Left renal pelvis (tissue), 4 donors: ENCODE measurements around the gene MSL1. TPM values are rescaled to one million over a fixed set of nuclear protein-coding genes. Genes with fewer than 3 reads are reported as not detected.

Experiments
- DNase-seq, 4 donors: peaks; one replicate each; pipeline ENCODE4 v3.0.0-alpha.2; 2013; ENCODE audit warnings: low read depth in 4 of 4, low spot score in 3 of 4
- polyA plus RNA-seq, 4 donors: library from polyadenylated mRNA; unstranded; fragments of 120-200 nt; gene quantifications; one replicate each; pipeline ENCODE4 v1.2.1, GENCODE V29; 2013; ENCODE audit not compliant: insufficient read length in 4 of 4

Gene MSL1, protein sequence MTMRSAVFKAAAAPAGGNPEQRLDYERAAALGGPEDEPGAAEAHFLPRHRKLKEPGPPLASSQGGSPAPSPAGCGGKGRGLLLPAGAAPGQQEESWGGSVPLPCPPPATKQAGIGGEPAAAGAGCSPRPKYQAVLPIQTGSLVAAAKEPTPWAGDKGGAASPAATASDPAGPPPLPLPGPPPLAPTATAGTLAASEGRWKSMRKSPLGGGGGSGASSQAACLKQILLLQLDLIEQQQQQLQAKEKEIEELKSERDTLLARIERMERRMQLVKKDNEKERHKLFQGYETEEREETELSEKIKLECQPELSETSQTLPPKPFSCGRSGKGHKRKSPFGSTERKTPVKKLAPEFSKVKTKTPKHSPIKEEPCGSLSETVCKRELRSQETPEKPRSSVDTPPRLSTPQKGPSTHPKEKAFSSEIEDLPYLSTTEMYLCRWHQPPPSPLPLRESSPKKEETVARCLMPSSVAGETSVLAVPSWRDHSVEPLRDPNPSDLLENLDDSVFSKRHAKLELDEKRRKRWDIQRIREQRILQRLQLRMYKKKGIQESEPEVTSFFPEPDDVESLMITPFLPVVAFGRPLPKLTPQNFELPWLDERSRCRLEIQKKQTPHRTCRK
- polyA plus RNA-seq, result 100 to 1,000 TPM; 166 to 177 (median 173) TPM

DNA sequence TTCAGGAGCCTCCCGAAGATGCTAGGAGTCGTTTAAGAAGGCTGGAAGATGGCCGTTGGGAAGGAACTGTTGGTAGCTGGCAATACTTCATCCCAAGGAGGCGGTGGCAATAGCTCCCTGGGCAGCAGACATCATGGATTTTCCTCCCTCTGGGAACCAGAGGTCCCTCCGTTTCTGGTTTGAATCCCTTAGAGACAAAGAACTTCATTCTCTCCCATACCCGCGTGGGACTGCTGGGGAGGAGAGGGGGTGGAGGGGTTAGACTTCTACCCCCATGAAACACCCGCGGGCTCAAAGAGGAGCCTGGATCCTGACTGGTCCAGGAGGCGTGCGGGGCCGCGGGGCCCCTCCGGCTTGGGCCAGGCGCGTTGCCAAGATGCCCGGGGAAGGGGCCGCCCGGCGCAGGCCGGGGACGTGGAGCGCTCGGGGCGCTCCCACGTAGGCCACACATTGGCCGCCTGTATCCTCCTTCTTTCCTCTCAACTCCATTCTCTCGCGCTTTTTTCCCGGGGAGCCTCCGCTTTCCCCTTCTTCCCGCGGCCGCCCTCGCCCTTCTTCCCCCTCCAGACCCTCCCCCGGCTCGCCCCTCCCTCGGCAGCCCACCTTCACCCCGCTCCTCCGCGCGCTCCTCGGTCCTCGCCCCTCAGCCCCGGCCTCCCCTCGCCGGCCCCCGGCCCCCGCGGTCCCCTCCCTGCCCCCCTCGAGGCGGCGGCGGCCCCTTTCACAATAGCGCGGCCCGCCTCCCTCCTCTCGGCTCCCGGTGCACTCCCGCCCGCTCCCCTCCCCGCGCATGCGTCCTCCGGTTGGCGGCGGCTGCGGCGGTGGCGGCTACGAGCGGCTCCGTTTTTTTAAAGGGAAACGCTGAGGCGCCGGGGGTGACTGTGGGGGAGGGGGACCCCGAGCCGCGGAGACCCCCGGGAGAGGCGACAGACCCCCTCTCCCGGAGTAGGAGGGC lies at the start of gene MSL1:
Gene MSL1 (plus strand): TSS at position 791 of the 955 bp plus-strand sequence. CDS start 642 bp downstream, outside the sequence.
- peak in 1 of 4 donors; percentile 63 for DNase-seq

DNA sequence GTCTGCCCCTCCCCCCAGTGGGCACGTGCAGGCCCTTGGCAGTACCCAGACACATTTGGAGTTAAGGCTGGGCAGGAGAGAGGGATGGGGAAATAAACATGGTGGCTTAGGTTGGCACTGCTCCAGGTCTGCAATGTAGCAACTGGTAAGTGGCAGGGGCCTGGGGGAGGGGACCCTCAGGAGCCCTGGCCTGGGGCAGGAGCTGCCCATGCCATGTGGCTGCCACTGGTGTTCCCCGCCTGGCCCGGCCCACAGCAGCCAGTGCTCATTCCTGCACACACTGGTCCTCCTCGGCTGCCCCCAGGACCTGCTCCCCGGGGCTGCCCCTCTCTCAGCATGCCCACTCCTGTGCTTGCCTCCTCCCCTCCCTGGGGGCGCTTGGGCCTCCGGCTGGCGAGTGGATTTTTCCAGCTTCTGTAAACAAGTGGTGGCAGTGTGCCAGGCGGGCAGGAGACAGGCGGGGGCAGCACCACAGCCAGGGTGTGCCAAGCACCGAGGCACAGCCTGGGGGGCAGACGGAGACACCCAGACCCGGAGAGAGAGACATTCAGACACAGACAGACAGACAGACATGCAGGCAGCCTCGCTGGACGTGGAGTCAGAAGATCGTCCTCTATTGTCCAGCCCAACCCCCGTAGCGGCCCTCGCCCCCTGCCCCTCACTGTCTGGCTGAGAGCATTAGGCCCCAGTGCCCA lies 49.6 kb upstream of the MSL1 start:
- no peak for DNase-seq

DNA sequence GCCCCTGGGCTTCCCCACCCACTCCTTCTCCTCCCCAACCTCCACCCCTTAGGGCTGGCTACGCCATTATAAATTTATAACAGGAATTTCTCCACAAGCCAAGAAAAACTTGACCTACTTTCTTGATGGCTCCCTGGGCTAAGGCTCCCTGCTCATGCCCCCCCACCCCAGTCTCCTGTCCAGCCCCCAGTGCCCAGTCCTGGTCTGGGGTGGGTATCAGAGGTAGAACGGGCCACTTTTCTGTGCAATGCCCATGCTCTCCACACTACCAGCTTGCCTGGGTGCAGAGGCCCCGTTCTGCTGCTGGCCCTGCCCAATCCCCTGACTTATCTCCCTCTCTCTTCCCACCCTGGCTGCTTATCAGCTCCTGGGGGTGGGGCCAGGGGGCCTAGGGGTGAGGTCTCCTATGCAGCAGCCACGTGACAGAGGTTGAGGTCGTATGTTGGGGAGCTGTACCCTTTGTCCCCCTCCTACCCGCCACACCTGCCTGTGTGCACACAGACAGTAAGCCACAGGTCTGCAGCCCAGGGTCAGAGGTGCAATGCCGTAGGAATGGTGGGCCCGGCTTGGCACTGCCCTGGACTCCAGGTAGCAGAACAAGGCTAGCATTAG lies 48.9 kb upstream of the MSL1 start:
- no peak for DNase-seq

DNA sequence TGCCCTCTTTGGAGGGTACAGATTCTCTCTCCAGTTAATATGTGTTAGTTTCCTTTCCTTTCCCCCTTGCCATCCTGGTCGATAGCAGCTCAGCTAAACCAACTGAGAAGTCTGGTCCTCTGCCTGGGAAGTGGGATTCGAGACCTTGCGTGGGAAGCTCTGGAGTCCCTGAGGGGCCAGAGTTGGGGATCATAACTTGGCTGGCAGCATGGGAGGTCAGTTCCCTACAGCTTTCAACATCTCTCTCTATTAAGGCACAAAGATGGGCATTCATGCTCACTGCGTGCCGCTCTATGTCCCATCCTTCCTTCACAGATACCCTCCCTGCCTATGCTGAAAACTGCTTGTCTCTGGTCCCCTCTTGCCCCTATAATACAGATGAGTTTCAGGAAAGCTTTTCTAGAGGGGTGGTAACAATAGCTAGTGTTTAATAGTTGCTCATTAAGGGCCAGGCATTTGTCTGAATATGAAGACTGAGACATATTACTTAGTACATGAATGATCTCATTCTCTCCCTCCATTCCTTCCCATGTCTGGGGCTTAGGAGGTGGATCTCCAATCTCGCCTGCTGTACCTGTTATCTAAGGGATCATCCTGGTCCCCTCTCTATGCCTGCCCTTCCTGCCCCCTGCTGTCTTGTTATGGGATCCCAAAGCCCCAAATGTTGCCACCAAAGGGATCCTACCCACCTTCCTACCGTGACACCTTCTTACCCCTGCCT lies 48.2 kb upstream of the MSL1 start:
- no peak for DNase-seq

- no peak for DNase-seq
These were observed 47.6 kb upstream of the MSL1 start for GRCh38 chr17:40074175-40074512.

DNA sequence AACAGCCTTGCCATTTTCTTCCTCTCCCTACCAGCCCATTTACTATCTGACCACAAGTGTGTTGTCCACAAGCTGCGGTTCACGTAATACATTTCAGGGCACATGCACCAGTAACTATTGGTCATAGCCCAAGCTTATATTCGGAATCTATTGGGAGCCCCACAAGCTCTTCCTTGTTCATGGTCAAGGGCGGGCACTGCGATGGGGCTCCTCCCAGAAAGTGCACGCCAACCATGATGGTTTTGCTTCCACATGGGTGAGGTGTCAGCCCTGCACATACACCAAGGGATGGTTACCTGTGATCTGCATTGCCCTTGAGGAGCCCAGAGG lies 46.9 kb upstream of the MSL1 start:
- no peak for DNase-seq

- no peak for DNase-seq
These were observed 46.4 kb upstream of the MSL1 start for GRCh38 chr17:40075201-40075941.

DNA sequence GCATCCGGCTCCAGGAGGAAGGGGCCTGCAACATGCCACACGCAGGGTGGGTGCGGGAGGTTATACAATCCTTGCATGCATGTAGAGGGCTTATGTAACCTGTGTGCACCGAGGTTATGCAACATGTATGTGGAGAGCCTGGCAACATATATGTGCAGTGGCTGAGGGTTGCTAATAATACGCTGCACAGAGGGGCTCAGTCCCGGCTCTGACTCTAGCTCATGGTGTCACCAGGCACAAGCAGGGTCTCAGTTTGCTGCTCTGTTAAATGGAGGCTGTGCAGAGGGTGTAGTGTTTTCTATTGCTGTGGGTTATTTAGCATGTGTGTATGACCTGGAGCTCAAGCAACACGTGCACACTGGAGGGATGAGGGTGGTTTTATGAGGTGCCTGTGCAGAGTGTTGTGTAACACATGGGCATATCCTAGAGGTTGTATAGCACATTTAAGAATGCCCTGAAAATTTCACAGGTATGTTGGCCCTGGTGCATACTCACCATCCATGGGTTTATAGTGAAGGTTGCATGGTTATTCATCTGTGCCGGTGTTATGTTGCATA lies 45.8 kb upstream of the MSL1 start:
- no peak for DNase-seq

DNA sequence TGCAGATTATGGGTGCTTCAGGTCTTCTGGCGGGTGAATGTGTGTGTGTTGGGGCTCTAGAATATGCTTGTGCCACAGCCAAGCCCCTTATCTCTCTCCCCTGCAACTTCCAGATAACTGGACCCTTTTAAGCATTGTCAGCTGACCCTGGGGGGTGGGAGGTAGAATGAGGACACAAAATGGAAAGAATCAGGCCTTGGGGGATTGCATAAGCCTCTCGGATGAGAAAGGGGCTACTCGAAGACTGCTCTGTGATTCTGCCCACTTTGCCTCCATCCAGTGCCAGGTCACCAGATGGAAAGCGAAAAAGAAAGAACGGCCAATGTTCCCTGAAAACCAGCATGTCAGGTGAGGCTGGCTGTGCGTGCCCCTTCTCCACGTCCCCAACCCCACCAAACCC lies 45.2 kb upstream of the MSL1 start:
- no peak for DNase-seq

DNA sequence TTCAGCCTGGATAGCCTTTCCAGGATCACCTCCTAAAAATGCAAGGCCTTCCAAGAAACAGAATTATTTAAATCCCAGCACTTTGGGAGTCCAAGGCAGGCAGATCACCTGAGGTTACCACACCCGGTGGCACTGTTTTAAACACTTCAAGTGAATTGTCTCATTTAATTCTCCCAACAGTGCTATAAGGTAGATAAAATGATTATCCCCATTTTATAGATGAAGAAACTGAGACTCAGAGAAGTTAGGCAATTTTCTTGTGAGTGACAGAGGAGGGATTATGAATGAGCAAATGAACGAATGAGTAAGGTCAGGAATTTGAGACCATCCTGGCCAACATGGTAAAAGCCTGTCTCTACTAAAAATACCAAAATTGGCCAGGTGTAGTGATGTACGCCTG lies 42.2 kb upstream of the MSL1 start:
- no peak for DNase-seq

- no peak for DNase-seq
These were observed 37.3 kb upstream of the MSL1 start for GRCh38 chr17:40084477-40084876.

DNA sequence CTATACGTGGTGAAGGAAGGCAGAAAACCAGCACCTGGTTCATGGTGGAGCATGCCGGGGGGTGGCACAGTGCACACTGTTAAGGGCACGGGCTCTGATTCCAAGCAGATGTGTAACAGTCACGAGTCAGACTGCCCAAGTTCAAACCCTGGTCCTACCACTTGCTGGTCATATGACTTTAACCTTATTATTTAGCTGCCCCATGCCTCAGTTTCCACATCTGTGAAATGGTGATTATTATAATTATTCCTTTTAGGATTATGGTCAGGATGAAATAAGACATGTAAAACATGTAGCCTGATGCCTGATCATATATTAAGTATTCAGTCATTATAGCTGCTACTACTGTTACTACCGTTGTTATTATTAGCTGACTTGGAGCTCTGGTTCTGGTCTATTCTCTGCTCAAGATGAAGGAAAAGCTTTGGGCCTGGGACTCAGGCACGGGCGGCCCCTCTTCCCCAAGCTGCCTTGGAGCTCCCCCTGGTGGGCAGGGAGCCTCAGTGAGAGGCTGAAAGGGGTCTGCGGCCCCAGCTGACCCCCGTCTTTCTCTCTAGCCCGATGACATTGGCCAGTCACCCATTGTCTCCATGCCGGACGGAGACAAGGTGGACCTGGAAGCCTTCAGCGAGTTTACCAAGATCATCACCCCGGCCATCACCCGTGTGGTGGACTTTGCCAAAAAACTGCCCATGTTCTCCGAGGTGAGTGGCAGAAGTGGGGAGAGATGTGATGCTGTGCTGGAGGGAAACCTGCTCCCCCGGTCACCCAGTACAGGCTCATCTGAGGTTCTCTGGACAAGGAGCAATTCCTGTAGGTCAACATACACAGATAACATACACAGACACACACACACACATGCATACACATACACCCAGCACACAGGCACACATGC lies 35.4 kb upstream of the MSL1 start:
- no peak for DNase-seq

DNA sequence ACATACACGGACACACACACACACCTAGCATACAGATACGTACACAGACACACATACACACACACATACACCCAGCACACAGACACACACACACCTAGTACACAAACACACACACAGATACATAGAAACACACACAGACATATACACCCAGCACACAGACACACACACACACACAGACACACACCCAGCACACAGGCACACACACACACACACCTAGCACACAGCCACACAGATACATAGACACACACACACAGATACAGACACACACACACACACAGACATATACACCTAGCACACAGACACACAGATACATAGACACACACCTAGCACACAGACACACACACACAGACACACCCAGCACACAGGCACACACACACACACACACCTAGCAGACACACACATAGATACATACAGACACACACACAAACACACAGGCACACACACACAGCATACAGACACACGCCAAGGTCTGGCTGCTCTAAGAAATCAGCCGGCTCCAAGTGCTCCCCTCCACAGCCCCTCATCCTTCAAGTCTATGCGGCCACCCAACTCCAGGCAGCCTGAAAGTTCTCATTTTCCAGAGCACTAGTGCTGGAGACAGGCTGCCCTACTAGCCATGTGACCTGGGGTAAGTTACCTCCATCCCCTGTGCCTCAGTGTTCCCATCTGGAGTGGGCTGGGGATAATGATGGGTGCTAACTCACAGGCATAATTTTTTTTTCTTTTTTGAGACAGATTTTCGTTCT lies 34.5 kb upstream of the MSL1 start:
- DNase-seq, result no peak

- DNase-seq, result no peak
These were observed 33.7 kb upstream of the MSL1 start for GRCh38 chr17:40087903-40088718.

DNA sequence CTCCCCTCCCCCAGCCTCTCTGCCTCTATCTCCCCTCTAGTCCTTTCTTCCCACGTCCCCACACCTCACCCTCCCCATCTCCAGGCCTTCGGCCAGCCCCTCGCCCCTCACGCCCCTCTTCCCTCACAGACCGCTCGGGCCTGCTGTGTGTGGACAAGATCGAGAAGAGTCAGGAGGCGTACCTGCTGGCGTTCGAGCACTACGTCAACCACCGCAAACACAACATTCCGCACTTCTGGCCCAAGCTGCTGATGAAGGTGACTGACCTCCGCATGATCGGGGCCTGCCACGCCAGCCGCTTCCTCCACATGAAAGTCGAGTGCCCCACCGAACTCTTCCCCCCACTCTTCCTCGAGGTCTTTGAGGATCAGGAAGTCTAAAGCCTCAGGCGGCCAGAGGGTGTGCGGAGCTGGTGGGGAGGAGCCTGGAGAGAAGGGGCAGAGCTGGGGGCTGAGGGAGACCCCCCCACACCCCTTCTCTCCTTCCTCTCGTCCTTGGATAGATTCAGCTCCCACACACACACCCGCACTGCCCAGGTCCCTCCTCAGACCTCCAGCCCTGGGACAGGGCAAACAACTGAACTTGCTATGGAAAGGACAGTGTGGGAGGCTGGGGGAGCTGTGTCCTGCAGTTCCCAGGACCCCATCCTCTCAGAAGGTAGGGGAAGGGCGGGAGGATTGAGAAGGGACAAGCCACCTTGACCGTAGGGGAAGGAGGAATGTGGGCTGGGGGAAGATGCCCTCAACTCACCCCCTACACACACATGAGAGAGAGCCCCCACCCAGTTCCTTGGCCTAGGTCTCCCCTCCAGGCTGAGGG lies 32.5 kb upstream of the MSL1 start:
- DNase-seq, result no peak
